B cell (primary cell): ENCODE results near the gene CIT. TPM values are rescaled to one million over a fixed set of nuclear protein-coding genes. Genes with fewer than 3 reads are reported as not detected.

Experiments used
- ATAC-seq: fragments of 200-7000 bp; cut with Tn5 transposase; one replicate; pipeline ENCODE4 v1.10.0; 2021; ENCODE audit warnings: low read depth, mild to moderate bottlenecking, moderate number of reproducible peaks, moderate library complexity
- CTCF ChIA-PET: fragments of 350-600 bp; sonication (Branson Sonifier 250); formaldehyde crosslinking; loops from one replicate; lab custom pipeline; 2021; ENCODE audit warnings: antibody characterized with exemption, inconsistent platforms; lab: Charles Lee
- POLR2A ChIA-PET: fragments of 350-600 bp; sonication (Branson Sonifier 250); formaldehyde crosslinking; loops from one replicate; lab custom pipeline; 2021; ENCODE audit warnings: antibody characterized with exemption; lab: Charles Lee
- DNase-seq: peaks from one replicate; pipeline ENCODE4 v3.0.0; 2013
- H2AFZ ChIP-seq: 2 replicates; pipeline ENCODE4 v1.6.1; 2012; ENCODE audit warnings: mild to moderate bottlenecking, low read depth, low read length; ENCODE audit not compliant: insufficient read depth, poor library complexity, severe bottlenecking
- H3K27ac ChIP-seq, 2 donors: 1 replicate in 1 of 2; 2 replicates in 1 of 2; pipeline ENCODE4 v1.5.1; 2012 to 2013; ENCODE audit warnings: low read length in 2 of 2, mild to moderate bottlenecking in 2 of 2, moderate library complexity in 1 of 2
- H3K27me3 ChIP-seq, 4 experiments: fragments of 200-600 bp in 1 of 4; sonication (generic) in 1 of 4; replicated peaks in 1 of 4; 1 replicate in 2 of 4; 2 replicates in 2 of 4; pipeline versions ENCODE4 v1.6.1 to v1.7.0; 2013 to 2016; ENCODE audit warnings: low read length in 3 of 4, mild to moderate bottlenecking in 2 of 4, mixed read lengths in 1 of 4, moderate library complexity in 1 of 4; ENCODE audit not compliant: insufficient read depth in 4 of 4, control insufficient read depth in 3 of 4; ENCODE audit errors: control extremely low read depth in 1 of 4
- H3K36me3 ChIP-seq, 2 experiments: replicated peaks in 1 of 2; 1 replicate in 1 of 2; 2 replicates in 1 of 2; pipeline versions ENCODE4 v1.6.1 to v1.7.1; 2013; ENCODE audit warnings: low read length in 1 of 2; ENCODE audit not compliant: insufficient read depth in 2 of 2, control insufficient read depth in 1 of 2; ENCODE audit errors: control extremely low read depth in 1 of 2, extremely low read depth in 1 of 2
- H3K4me1 ChIP-seq, 2 donors: fragments of 200-600 bp in 1 of 2; sonication (generic) in 1 of 2; 1 replicate in 1 of 2; 2 replicates in 1 of 2; pipeline versions ENCODE4 v1.5.1 to v1.6.1; 2013 to 2017; ENCODE audit warnings: low read length in 2 of 2; ENCODE audit not compliant: control insufficient read depth in 2 of 2, insufficient read depth in 2 of 2
- H3K4me2 ChIP-seq: replicated peaks from 2 replicates; pipeline ENCODE3; 2012; ENCODE audit warnings: mild to moderate bottlenecking, low read depth, low read length; ENCODE audit not compliant: poor library complexity, severe bottlenecking
- H3K4me3 ChIP-seq, 5 experiments: fragments of 200-600 bp in 1 of 5; sonication (generic) in 1 of 5; 1 replicate in 3 of 5; 2 replicates in 2 of 5; pipeline versions ENCODE4 v1.5.1 to v1.7.0; 2011 to 2016; ENCODE audit warnings: low read length in 4 of 5, mild to moderate bottlenecking in 4 of 5, low read depth in 2 of 5, control low read depth in 1 of 5, moderate library complexity in 1 of 5; ENCODE audit not compliant: insufficient read depth in 1 of 5; ENCODE audit errors: control extremely low read depth in 1 of 5, extremely low read depth in 1 of 5
- H3K79me2 ChIP-seq: fragments of 200-600 bp; sonication (generic); one replicate; pipeline ENCODE4 v1.6.0; 2016; ENCODE audit warnings: low read length; ENCODE audit not compliant: control insufficient read depth, insufficient read depth
- H3K9ac ChIP-seq: fragments of 200-600 bp; sonication (generic); 2 replicates; pipeline ENCODE4 v1.6.1; 2017; ENCODE audit warnings: mild to moderate bottlenecking, low read length, moderate library complexity
- H3K9me3 ChIP-seq, 3 donors: one replicate each; pipeline versions ENCODE4 v1.6.1 to v1.7.1; 2013; ENCODE audit warnings: low read length in 2 of 3; ENCODE audit not compliant: control insufficient read depth in 2 of 3, insufficient read depth in 1 of 3; ENCODE audit errors: control extremely low read depth in 1 of 3
- H4K20me1 ChIP-seq: 2 replicates; pipeline ENCODE4 v1.6.0; 2012; ENCODE audit warnings: mild to moderate bottlenecking, low read length; ENCODE audit not compliant: insufficient read depth, control insufficient read depth, poor library complexity, severe bottlenecking
- H3K27ac Mint-ChIP-seq: one replicate; pipeline ENCODE4 v1.8.0; 2021; ENCODE audit warnings: mixed read lengths
- H3K27me3 Mint-ChIP-seq: one replicate; pipeline ENCODE4 v1.8.0; 2021; ENCODE audit warnings: mixed read lengths
- H3K4me1 Mint-ChIP-seq: one replicate; pipeline ENCODE4 v1.8.0; 2021; ENCODE audit warnings: mixed read lengths
- H3K4me3 Mint-ChIP-seq: one replicate; pipeline ENCODE4 v1.8.0; 2021; ENCODE audit warnings: mixed read lengths
- H3K9me3 Mint-ChIP-seq: one replicate; pipeline ENCODE4 v1.8.0; 2022; ENCODE audit warnings: mixed read lengths; ENCODE audit not compliant: insufficient read depth
- EZH2 ChIP-seq: IDR thresholded peaks from 2 replicates; pipeline ENCODE4 v1.6.1; 2012; ENCODE audit warnings: borderline replicate concordance, low read depth, mild to moderate bottlenecking, moderate library complexity, low read length; ENCODE audit not compliant: insufficient read depth, poor library complexity, severe bottlenecking
- WGBS: methylation state at CpG from one replicate; pipeline ENCODE4 v1.1.5; 2013; ENCODE audit warnings: missing lambda C conversion rate; ENCODE audit not compliant: insufficient coverage; 5-methylcytosine and 5-hydroxymethylcytosine counted together
- intact Hi-C: fragments of 100-400 bp; cut with micrococcal nuclease; formaldehyde crosslinking; loops from one replicate; pipeline ENCODE4 v1.10.0; 2022
- polyA plus RNA-seq: library from polyadenylated mRNA; depleted of rRNA; stranded (reverse); fragments of >200 nt; gene quantifications from 2 replicates; pipeline ENCODE4 v1.2.3, GENCODE V29; 2012
- total RNA-seq, 2 donors: library from RNA; stranded (reverse); fragments of 120-200 nt in 1 of 2; gene quantifications; 1 replicate in 1 of 2; 2 replicates in 1 of 2; pipeline versions ENCODE4 v1.2.3 to v1.2.4, GENCODE V29; 2013 to 2022
- TF ChIP-seq, protein P1 (sequence below): fragments of 200-600 bp; IDR thresholded peaks from one replicate; pipeline ENCODE4 v1.8.0; 2022; ENCODE audit warnings: antibody characterized with exemption, mild to moderate bottlenecking

CIT gene
- total and polyA plus RNA-seq, 2 donors (not counting 1 experiment from before 2014, with no cell fraction given), result 1.4 to 6.1 TPM

- Histone ChIP-seq H3K4me2 (peak overlapping the region; percentile 89), H3K4me3 (peak overlapping the region; percentile 80 to 89 (median 86)), H3K36me3 (peaks cover 12 to 13% of the 10 kb centered on the region in 2 experiments), H2AFZ (peak overlapping the region; percentile 91), H3K9ac (peak overlapping the region; percentile 64), H4K20me1 (no peaks in the 10 kb centered on the region), H3K27me3 (no peaks in the 10 kb centered on the region), H3K4me1 (peaks cover 28 to 36% of the 10 kb centered on the region in 2 donors), H3K79me2 (peaks cover 16% of the 10 kb centered on the region), H3K27ac (peak overlapping the region in 1 of 2 donors; percentile 60), H3K9me3 (no peaks in the 10 kb centered on the region)
- no peak for TF ChIP-seq EZH2
- TF ChIP-seq, protein P1, sequence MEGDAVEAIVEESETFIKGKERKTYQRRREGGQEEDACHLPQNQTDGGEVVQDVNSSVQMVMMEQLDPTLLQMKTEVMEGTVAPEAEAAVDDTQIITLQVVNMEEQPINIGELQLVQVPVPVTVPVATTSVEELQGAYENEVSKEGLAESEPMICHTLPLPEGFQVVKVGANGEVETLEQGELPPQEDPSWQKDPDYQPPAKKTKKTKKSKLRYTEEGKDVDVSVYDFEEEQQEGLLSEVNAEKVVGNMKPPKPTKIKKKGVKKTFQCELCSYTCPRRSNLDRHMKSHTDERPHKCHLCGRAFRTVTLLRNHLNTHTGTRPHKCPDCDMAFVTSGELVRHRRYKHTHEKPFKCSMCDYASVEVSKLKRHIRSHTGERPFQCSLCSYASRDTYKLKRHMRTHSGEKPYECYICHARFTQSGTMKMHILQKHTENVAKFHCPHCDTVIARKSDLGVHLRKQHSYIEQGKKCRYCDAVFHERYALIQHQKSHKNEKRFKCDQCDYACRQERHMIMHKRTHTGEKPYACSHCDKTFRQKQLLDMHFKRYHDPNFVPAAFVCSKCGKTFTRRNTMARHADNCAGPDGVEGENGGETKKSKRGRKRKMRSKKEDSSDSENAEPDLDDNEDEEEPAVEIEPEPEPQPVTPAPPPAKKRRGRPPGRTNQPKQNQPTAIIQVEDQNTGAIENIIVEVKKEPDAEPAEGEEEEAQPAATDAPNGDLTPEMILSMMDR, result no peak
- Mint-ChIP-seq H3K4me1 (peaks cover 48% of the 10 kb centered on the region), H3K4me3 (peak overlapping the region; percentile 87), H3K27ac (peak overlapping the region; percentile 92), H3K9me3 (no peaks in the 10 kb centered on the region), H3K27me3 (no peaks in the 10 kb centered on the region)
- CTCF ChIA-PET, result interaction anchor here (0.6 to 2.2 kb wide), 8 partner anchors 10 to 534 kb away, joined by 3 to 22 read pairs (median 4); partner anchors contain the start of gene RPLP0
- POLR2A ChIA-PET, result interaction anchor here (0.5 to 1.2 kb wide), 3 partner anchors 15 to 534 kb away, joined by 4 to 20 read pairs (median 6); partner anchors contain the start of gene RPLP0
- ATAC-seq, result no peak
- 0% methylated on average over 4 of the region's 9 CpGs for WGBS
- peak; percentile 25 for DNase-seq
- intact Hi-C loops, result loop anchor here (1.0 to 5.0 kb wide), 6 partner anchors 15 to 1650 kb away; partner anchors contain the start of genes BICDL1, CIT, PEBP1 and RFC5
Observed at GRCh38 chr12:119666900-119667576, 210.1 kb downstream of the CIT start.
